ENCODE results near the gene METTL3.
"Not testable (repeated sequence)": the region's sequence is repeated elsewhere in the genome, so short reads cannot be mapped to it uniquely, and the experiment has no call there.

Gene METTL3

GRCh38 chr14:21510735-21511657 lies at the start of gene METTL3:
METTL3 (minus strand) TSS chr14:21511340; CDS start chr14:21511223, 117 bp downstream.
- in situ Hi-C loops (cut with MboI; ENCODE audit: low sequenced_read_pairs): loop anchor here (5.0 kb wide), 1 partner anchor 41 kb away; no protein-coding TSS in a partner anchor
- Histone ChIP-seq H3K4me1 (peaks cover 18% of the 10 kb centered on the region), H3K9me3 (no peaks in the 10 kb centered on the region), H3K36me3 (replicated peaks) (peaks cover 16% of the 10 kb centered on the region), H3K27me3 (ENCODE audit: low read depth) (no peaks in the 10 kb centered on the region), H3K4me3 (peak within 1 kb of the TSS; percentile 86)
- DNase-seq (ENCODE audit: low spot score in 2 of 2): peak; percentile 96 to 99

GRCh38 chr14:21558703-21559170 lies 47.6 kb upstream of the METTL3 start:
- Histone ChIP-seq H3K4me1 (peaks cover 18% of the 10 kb centered on the region), H3K4me3 (no peak overlapping the region), H3K36me3 (replicated peaks) (no peaks in the 10 kb centered on the region), H3K27me3 (ENCODE audit: low read depth) (no peaks in the 10 kb centered on the region), H3K9me3 (no peaks in the 10 kb centered on the region; the same call in 1 of the 2 replicates)
- DNase-seq (ENCODE audit: low spot score in 2 of 2): no peak
- in situ Hi-C loops (cut with MboI; ENCODE audit: low sequenced_read_pairs): no loop called here

GRCh38 chr14:21557084-21557901 lies 46.2 kb upstream of the METTL3 start:
- H3K4me3 ChIP-seq: no peak overlapping the region; the same call in 1 of the 2 replicates

GRCh38 chr14:21556378-21557083 lies 45.4 kb upstream of the METTL3 start:
- Histone ChIP-seq H3K4me3 (no peak overlapping the region), H3K4me1 (peaks cover 18% of the 10 kb centered on the region), H3K9me3 (no peaks in the 10 kb centered on the region; the same call in 1 of the 2 replicates), H3K27me3 (ENCODE audit: low read depth) (no peaks in the 10 kb centered on the region), H3K36me3 (replicated peaks) (no peaks in the 10 kb centered on the region)
- in situ Hi-C loops (cut with MboI; ENCODE audit: low sequenced_read_pairs): no loop called here
- peak; percentile 16 to 20 for DNase-seq (ENCODE audit: low spot score in 2 of 2)

More at GRCh38 chr14:21557084-21557901, 46.2 kb upstream of the METTL3 start:
- H3K36me3 ChIP-seq (replicated peaks): no peaks in the 10 kb centered on the region
- no peaks in the 10 kb centered on the region; the same call in 1 of the 2 replicates for H3K9me3 ChIP-seq
- H3K4me1 ChIP-seq: peaks cover 18% of the 10 kb centered on the region
- in situ Hi-C loops (cut with MboI; ENCODE audit: low sequenced_read_pairs): no loop called here
- DNase-seq (ENCODE audit: low spot score in 2 of 2): peak; percentile 90 to 96
- no peaks in the 10 kb centered on the region for H3K27me3 ChIP-seq (ENCODE audit: low read depth)

GRCh38 chr14:21553266-21553665 lies 42.1 kb upstream of the METTL3 start:
- Histone ChIP-seq H3K36me3 (replicated peaks) (no peaks in the 10 kb centered on the region), H3K4me3 (no peak overlapping the region)

GRCh38 chr14:21544588-21544987 lies 33.4 kb upstream of the METTL3 start:
- in situ Hi-C loops (cut with MboI; ENCODE audit: low sequenced_read_pairs); H3K9me3 ChIP-seq; DNase-seq (ENCODE audit: low spot score in 2 of 2); H3K36me3 ChIP-seq (replicated peaks); H3K4me1 ChIP-seq; H3K27me3 ChIP-seq (ENCODE audit: low read depth); H3K4me3 ChIP-seq: not testable (repeated sequence)

More at GRCh38 chr14:21553266-21553665, 42.1 kb upstream of the METTL3 start:
- peaks cover 18% of the 10 kb centered on the region for H3K4me1 ChIP-seq
- no peaks in the 10 kb centered on the region for H3K27me3 ChIP-seq (ENCODE audit: low read depth)
- no peaks in the 10 kb centered on the region for H3K9me3 ChIP-seq
- in situ Hi-C loops (cut with MboI; ENCODE audit: low sequenced_read_pairs): loop anchor here (5.0 kb wide), 1 partner anchor 41 kb away; the partner anchor contains the start of gene METTL3
- DNase-seq (ENCODE audit: low spot score in 2 of 2): no peak

GRCh38 chr14:21543963-21544362 lies 32.8 kb upstream of the METTL3 start:
- Histone ChIP-seq H3K9me3 (peaks cover 3% of the 10 kb centered on the region; the same call in 1 of the 2 replicates), H3K4me3 (no peak overlapping the region), H3K36me3 (replicated peaks) (no peaks in the 10 kb centered on the region), H3K4me1 (peaks cover 10% of the 10 kb centered on the region), H3K27me3 (ENCODE audit: low read depth) (no peaks in the 10 kb centered on the region)
- in situ Hi-C loops (cut with MboI; ENCODE audit: low sequenced_read_pairs): no loop called here
- DNase-seq (ENCODE audit: low spot score in 2 of 2): no peak

GRCh38 chr14:21543521-21543960 lies 32.4 kb upstream of the METTL3 start:
- Histone ChIP-seq H3K27me3 (ENCODE audit: low read depth) (no peaks in the 10 kb centered on the region), H3K36me3 (replicated peaks) (no peaks in the 10 kb centered on the region), H3K4me3 (no peak overlapping the region), H3K4me1 (peaks cover 14% of the 10 kb centered on the region), H3K9me3 (peaks cover 3% of the 10 kb centered on the region; the same call in 1 of the 2 replicates)
- in situ Hi-C loops (cut with MboI; ENCODE audit: low sequenced_read_pairs): no loop called here
- no peak for DNase-seq (ENCODE audit: low spot score in 2 of 2)

- H3K36me3 ChIP-seq (replicated peaks): no peaks in the 10 kb centered on the region
- H3K4me1 ChIP-seq: peaks cover 24% of the 10 kb centered on the region
- in situ Hi-C loops (cut with MboI; ENCODE audit: low sequenced_read_pairs): no loop called here
- H3K9me3 ChIP-seq: no peaks in the 10 kb centered on the region
- DNase-seq (ENCODE audit: low spot score in 2 of 2): no peak
- no peak overlapping the region for H3K4me3 ChIP-seq
- H3K27me3 ChIP-seq (ENCODE audit: low read depth): no peaks in the 10 kb centered on the region
These were observed 30.4 kb upstream of the METTL3 start for GRCh38 chr14:21541413-21542074.

- no peak overlapping the region for H3K4me3 ChIP-seq
These were observed 28.2 kb upstream of the METTL3 start for GRCh38 chr14:21539189-21539940.

GRCh38 chr14:21537090-21537424 lies 25.9 kb upstream of the METTL3 start:
- Histone ChIP-seq H3K27me3 (ENCODE audit: low read depth) (no peaks in the 10 kb centered on the region), H3K4me3 (peak overlapping the region; percentile 37), H3K36me3 (replicated peaks) (no peaks in the 10 kb centered on the region), H3K4me1 (peaks cover 37% of the 10 kb centered on the region), H3K9me3 (no peaks in the 10 kb centered on the region)
- DNase-seq (ENCODE audit: low spot score in 2 of 2): peak; percentile 66 to 93
- in situ Hi-C loops (cut with MboI; ENCODE audit: low sequenced_read_pairs): no loop called here

More at GRCh38 chr14:21539189-21539940, 28.2 kb upstream of the METTL3 start:
- Histone ChIP-seq H3K27me3 (ENCODE audit: low read depth) (no peaks in the 10 kb centered on the region), H3K4me1 (peaks cover 35% of the 10 kb centered on the region), H3K9me3 (no peaks in the 10 kb centered on the region), H3K36me3 (replicated peaks) (no peaks in the 10 kb centered on the region)
- in situ Hi-C loops (cut with MboI; ENCODE audit: low sequenced_read_pairs): no loop called here
- DNase-seq (ENCODE audit: low spot score in 2 of 2): peak; percentile 28 to 76

GRCh38 chr14:21536418-21537089 lies 25.4 kb upstream of the METTL3 start:
- Histone ChIP-seq H3K36me3 (replicated peaks) (no peaks in the 10 kb centered on the region), H3K9me3 (no peaks in the 10 kb centered on the region), H3K4me1 (peaks cover 37% of the 10 kb centered on the region), H3K27me3 (ENCODE audit: low read depth) (no peaks in the 10 kb centered on the region), H3K4me3 (peak overlapping the region; percentile 37)
- peak; percentile 37 to 52 for DNase-seq (ENCODE audit: low spot score in 2 of 2)
- in situ Hi-C loops (cut with MboI; ENCODE audit: low sequenced_read_pairs): no loop called here

Measured in HAP-1 (cell line).